Astrocyte (in vitro differentiated cells and primary cell): Measurements from ENCODE around the gene ATAD3A. TPM values are rescaled to one million over a fixed set of nuclear protein-coding genes. Genes with fewer than 3 reads are reported as not detected.
A peak's percentile ranks its signal among the peaks of the same experiment; 100 is the strongest.

Experiments used
- DNase-seq: peaks from one replicate; pipeline ENCODE4 v3.0.0-alpha.2; 2010; ENCODE audit warnings: low read depth
- FAIRE-seq: peaks from 2 replicates; lab custom pipeline; 2011; peaks lifted over from hg19 to GRCh38; lab: Jason Lieb, UNC
- H2AFZ ChIP-seq: 2 replicates; pipeline ENCODE4 v1.6.0; 2012; ENCODE audit warnings: low read depth, low read length, inconsistent platforms
- H3K27ac ChIP-seq: 2 replicates; pipeline ENCODE4 v1.5.1; 2011; ENCODE audit warnings: low read depth, low read length, inconsistent platforms
- H3K27me3 ChIP-seq: 2 replicates; pipeline ENCODE4 v1.6.0; 2011; ENCODE audit warnings: low read length, inconsistent platforms; ENCODE audit not compliant: insufficient read depth
- H3K36me3 ChIP-seq: 2 replicates; pipeline ENCODE4 v1.5.1; 2011; ENCODE audit warnings: low read length, inconsistent platforms; ENCODE audit not compliant: insufficient read depth
- H3K4me1 ChIP-seq: 2 replicates; pipeline ENCODE4 v1.5.1; 2011; ENCODE audit warnings: low read length, inconsistent platforms; ENCODE audit not compliant: insufficient read depth
- H3K4me2 ChIP-seq: 2 replicates; pipeline ENCODE4 v1.6.0; 2012; ENCODE audit warnings: low read length, inconsistent platforms
- H3K4me3 ChIP-seq: 2 replicates; pipeline ENCODE4 v1.5.1; 2011; ENCODE audit warnings: low read depth, mild to moderate bottlenecking, low read length, inconsistent platforms; ENCODE audit not compliant: insufficient read depth
- H3K79me2 ChIP-seq: 2 replicates; pipeline ENCODE4 v1.6.0; 2012; ENCODE audit warnings: mild to moderate bottlenecking, low read length, inconsistent platforms; ENCODE audit not compliant: insufficient read depth
- H3K9ac ChIP-seq: 2 replicates; pipeline ENCODE4 v1.6.0; 2012; ENCODE audit warnings: mild to moderate bottlenecking, low read length, inconsistent platforms
- H3K9me3 ChIP-seq: 2 replicates; pipeline ENCODE4 v1.5.1; 2012; ENCODE audit warnings: low read depth, mild to moderate bottlenecking, low read length, inconsistent platforms; ENCODE audit not compliant: insufficient read depth
- H4K20me1 ChIP-seq: 2 replicates; pipeline ENCODE4 v1.6.0; 2012; ENCODE audit warnings: low read length, inconsistent platforms; ENCODE audit not compliant: insufficient read depth
- H3K27ac Mint-ChIP-seq: one replicate; pipeline ENCODE4 v1.8.0; 2021; ENCODE audit warnings: mild to moderate bottlenecking, mixed read lengths; ENCODE audit not compliant: unreplicated experiment
- H3K27me3 Mint-ChIP-seq: one replicate; pipeline ENCODE4 v1.8.0; 2021; ENCODE audit warnings: low read depth, mixed read lengths; ENCODE audit not compliant: unreplicated experiment
- H3K36me3 Mint-ChIP-seq: one replicate; pipeline ENCODE4 v1.8.0; 2021; ENCODE audit warnings: low read depth, mixed read lengths; ENCODE audit not compliant: unreplicated experiment
- H3K4me1 Mint-ChIP-seq: one replicate; pipeline ENCODE4 v1.8.0; 2021; ENCODE audit warnings: low read depth, mixed read lengths; ENCODE audit not compliant: unreplicated experiment
- H3K4me3 Mint-ChIP-seq: one replicate; pipeline ENCODE4 v1.8.0; 2021; ENCODE audit warnings: mild to moderate bottlenecking, moderate library complexity, mixed read lengths; ENCODE audit not compliant: unreplicated experiment
- H3K9me3 Mint-ChIP-seq: one replicate; pipeline ENCODE4 v1.8.0; 2021; ENCODE audit warnings: mild to moderate bottlenecking, mixed read lengths; ENCODE audit not compliant: unreplicated experiment
- EZH2 ChIP-seq: IDR thresholded peaks from 2 replicates; pipeline ENCODE4 v1.6.1; 2012; ENCODE audit warnings: mild to moderate bottlenecking, low read length, inconsistent platforms; ENCODE audit not compliant: insufficient read depth
- total RNA-seq: library from RNA; stranded (reverse); gene quantifications from 2 replicates; pipeline ENCODE4 v1.2.1, GENCODE V29; 2021
- TF ChIP-seq, protein P1 (sequence below): IDR thresholded peaks from 2 replicates; pipeline ENCODE4 v1.5.1; 2011; ENCODE audit warnings: low read depth, mild to moderate bottlenecking, inconsistent platforms, low read length, moderate library complexity; ENCODE audit not compliant: insufficient read depth

The ATAD3A gene
- total RNA-seq, 1 donor from 2014 or later: 54.9 TPM

DNA sequence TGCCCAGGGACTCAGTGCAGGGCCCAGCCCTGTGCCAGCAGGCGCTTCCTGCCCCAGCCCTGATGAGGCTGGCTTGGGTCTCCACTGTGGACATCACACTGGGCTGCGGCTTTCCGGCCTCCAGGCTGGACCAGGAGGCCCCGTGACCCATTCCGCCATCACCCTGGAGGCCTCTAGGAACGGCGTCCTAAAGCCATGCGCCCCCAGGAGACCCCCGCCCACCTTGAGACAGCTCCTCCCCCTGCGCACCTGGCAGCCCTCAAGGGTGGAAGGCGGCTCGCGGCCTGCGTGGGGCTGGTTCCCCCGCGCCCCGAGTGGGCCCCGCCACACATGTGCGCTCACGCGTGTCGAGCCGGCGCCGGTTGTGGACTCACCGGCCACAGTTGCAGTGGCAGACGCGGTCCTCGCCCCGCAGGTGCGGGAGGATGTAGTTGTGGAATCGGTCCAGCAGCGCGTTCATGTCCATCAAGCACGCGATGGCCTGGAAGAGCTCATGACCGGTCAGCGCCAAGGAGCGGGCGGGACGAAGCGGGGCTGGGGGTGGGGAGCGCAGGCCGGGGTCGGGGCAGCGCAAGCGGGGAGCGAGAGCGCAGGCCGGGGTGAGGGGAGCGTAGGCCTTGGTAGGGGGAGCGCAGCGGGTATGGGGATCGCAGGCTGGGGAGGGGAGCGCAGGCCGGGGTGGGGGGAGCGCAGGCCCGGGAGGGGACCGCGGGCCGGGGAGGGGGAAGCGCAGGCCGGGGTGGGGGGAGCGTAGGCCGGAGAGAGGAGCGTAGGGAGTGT lies 27.5 kb downstream of the ATAD3A start:
- TF ChIP-seq, protein P1, sequence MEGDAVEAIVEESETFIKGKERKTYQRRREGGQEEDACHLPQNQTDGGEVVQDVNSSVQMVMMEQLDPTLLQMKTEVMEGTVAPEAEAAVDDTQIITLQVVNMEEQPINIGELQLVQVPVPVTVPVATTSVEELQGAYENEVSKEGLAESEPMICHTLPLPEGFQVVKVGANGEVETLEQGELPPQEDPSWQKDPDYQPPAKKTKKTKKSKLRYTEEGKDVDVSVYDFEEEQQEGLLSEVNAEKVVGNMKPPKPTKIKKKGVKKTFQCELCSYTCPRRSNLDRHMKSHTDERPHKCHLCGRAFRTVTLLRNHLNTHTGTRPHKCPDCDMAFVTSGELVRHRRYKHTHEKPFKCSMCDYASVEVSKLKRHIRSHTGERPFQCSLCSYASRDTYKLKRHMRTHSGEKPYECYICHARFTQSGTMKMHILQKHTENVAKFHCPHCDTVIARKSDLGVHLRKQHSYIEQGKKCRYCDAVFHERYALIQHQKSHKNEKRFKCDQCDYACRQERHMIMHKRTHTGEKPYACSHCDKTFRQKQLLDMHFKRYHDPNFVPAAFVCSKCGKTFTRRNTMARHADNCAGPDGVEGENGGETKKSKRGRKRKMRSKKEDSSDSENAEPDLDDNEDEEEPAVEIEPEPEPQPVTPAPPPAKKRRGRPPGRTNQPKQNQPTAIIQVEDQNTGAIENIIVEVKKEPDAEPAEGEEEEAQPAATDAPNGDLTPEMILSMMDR: no peak
- TF ChIP-seq EZH2: no peak
- FAIRE-seq (no peak), DNase-seq (no peak)
- Histone ChIP-seq H2AFZ (peak overlapping the region; percentile 34), H3K27ac (no peak overlapping the region), H3K9me3 (no peaks in the 10 kb centered on the region), H4K20me1 (peaks cover 29% of the 10 kb centered on the region), H3K36me3 (peaks cover 8% of the 10 kb centered on the region), H3K9ac (peak overlapping the region; percentile 76), H3K27me3 (no peaks in the 10 kb centered on the region), H3K4me2 (peak overlapping the region; percentile 88), H3K79me2 (peaks cover 35% of the 10 kb centered on the region), H3K4me1 (peaks cover 13% of the 10 kb centered on the region), H3K4me3 (peak overlapping the region; percentile 50)
- peaks cover 4% of the 10 kb centered on the region for H3K4me1 Mint-ChIP-seq
- peaks cover 9% of the 10 kb centered on the region for H3K36me3 Mint-ChIP-seq
- peak overlapping the region; percentile 79 for H3K4me3 Mint-ChIP-seq
- no peaks in the 10 kb centered on the region for H3K9me3 Mint-ChIP-seq
- H3K27ac Mint-ChIP-seq: no peak overlapping the region
- no peaks in the 10 kb centered on the region for H3K27me3 Mint-ChIP-seq

DNA sequence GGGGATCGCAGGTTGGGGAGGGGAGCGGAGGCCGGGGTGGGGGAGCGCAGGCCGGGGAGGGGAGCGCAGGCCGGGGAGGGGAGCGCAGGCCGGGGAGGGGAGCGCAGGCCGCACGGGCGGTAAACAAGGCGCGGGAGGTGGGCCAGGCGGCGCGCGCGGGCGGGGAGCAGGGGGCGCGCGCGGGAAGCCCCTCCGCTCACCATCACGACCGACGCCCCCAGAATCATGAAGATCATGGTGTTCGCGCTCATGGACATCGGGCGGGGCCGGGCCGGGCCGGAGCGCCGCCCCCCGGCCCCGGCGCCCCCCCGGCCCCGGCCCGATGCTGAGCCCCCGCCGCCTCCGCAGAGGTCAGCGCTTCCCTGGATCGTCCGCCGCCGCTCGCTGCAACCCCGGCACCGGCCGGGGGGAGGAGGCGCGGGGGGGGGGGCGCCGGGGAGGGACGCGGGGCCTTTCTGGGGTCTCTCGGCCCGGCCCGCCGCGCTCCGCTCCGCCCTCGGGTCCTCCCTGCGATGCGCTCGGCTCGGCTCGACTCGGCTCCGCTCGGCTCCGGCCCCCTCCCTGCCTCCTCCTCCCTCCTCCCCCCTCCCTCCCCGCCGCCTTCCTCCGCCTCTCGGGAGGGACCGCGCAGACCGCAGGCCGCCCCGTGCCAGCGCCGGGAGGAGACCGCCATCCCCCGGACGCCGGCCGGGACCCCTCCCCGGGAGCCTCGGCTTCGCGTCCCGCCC lies 28.3 kb downstream of the ATAD3A start, which contains the start of gene TMEM240:
Gene TMEM240 (minus strand): TSS at position 535 of the 728 bp plus-strand sequence. CDS start 278 bp downstream, at position 257.
- Mint-ChIP-seq H3K4me1 (peaks cover 4% of the 10 kb centered on the region), H3K4me3 (peak within 1 kb of the TSS; percentile 79), H3K36me3 (peaks cover 11% of the 10 kb centered on the region), H3K9me3 (no peaks in the 10 kb centered on the region), H3K27me3 (no peaks in the 10 kb centered on the region), H3K27ac (no peak within 1 kb of the TSS)
- TF ChIP-seq EZH2: no peak
- TF ChIP-seq, protein P1: no peak
- Histone ChIP-seq H3K27me3 (no peaks in the 10 kb centered on the region), H3K36me3 (peaks cover 8% of the 10 kb centered on the region), H3K4me2 (peak within 1 kb of the TSS; percentile 88), H3K9ac (peak within 1 kb of the TSS; percentile 76), H2AFZ (peak within 1 kb of the TSS; percentile 41), H3K27ac (no peak within 1 kb of the TSS), H4K20me1 (peaks cover 36% of the 10 kb centered on the region), H3K4me3 (peak within 1 kb of the TSS; percentile 50), H3K79me2 (peaks cover 35% of the 10 kb centered on the region), H3K4me1 (peaks cover 13% of the 10 kb centered on the region), H3K9me3 (no peaks in the 10 kb centered on the region)
- DNase-seq (peak; percentile 55), FAIRE-seq (no peak)
